WI38 (cell line): ENCODE results near the gene MPPED1.

Source experiments
- H3K4me3 ChIP-seq: 2 replicates; pipeline ENCODE4 v1.5.1; 2011; ENCODE audit warnings: low read depth, mild to moderate bottlenecking, control low read depth, low read length
- TF ChIP-seq, protein P1 (sequence below): IDR thresholded peaks from 2 replicates; pipeline ENCODE4 v1.5.1; 2012; ENCODE audit warnings: low read depth, mild to moderate bottlenecking, control low read depth, low read length

Gene MPPED1

DNA sequence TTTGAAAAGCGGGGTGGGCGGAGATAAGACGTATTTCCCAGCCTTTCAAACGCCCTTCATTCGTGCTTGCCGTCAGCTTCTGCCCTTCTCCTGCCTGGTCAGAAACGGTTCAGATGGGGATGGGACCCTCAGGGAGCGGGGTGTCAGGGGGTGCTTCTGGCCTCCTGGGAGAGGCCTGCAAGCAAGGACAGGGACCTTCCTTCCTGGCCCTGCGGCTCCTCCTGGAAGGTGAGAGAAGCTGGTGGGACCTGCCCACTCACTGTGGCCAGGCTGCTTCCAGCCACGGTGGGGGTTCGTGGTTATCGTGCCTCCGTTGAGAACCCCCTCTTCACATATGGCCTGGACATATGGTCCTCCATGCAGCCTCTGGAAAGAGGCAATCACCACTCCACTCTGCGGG is 104.6 kb downstream of the MPPED1 start:
- TF ChIP-seq, protein P1, sequence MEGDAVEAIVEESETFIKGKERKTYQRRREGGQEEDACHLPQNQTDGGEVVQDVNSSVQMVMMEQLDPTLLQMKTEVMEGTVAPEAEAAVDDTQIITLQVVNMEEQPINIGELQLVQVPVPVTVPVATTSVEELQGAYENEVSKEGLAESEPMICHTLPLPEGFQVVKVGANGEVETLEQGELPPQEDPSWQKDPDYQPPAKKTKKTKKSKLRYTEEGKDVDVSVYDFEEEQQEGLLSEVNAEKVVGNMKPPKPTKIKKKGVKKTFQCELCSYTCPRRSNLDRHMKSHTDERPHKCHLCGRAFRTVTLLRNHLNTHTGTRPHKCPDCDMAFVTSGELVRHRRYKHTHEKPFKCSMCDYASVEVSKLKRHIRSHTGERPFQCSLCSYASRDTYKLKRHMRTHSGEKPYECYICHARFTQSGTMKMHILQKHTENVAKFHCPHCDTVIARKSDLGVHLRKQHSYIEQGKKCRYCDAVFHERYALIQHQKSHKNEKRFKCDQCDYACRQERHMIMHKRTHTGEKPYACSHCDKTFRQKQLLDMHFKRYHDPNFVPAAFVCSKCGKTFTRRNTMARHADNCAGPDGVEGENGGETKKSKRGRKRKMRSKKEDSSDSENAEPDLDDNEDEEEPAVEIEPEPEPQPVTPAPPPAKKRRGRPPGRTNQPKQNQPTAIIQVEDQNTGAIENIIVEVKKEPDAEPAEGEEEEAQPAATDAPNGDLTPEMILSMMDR: no peak
- no peak overlapping the region for H3K4me3 ChIP-seq

DNA sequence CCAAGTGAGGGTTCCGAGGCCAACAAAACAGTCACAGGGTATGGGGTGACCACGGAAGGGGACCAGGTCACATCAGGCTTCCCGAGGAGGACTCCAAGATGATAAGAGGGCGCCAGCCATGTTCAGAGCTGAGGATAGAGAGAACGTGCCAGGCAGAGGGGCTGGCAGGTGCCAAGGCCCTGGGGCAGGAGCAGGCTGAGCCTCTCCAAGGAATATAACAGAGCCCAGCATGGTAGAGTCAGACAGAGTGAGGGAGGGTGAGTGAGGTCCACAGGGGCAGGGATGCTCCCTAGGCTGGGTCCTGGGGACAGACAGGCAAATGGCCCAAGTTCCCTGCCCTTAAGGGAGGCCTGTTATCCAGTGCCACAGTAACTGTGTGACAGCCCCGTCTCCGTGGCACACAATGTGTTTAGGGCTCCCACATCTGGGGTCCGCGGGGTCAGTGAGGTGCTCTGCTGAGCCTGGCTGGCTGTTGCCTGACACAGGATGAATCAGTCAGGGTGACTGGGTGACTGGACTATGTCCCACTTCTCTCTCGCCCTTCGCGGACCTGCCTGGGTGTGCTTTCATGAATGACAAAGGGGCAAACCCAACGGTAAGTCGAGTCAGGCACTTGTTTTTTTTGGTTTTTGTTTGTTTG is 105.3 kb downstream of the MPPED1 start:
- H3K4me3 ChIP-seq: no peak overlapping the region
- TF ChIP-seq, protein P1: no peak

- no peak overlapping the region for H3K4me3 ChIP-seq
- TF ChIP-seq, protein P1: no peak
Observed at GRCh38 chr22:43520632-43521039, 108.8 kb downstream of the MPPED1 start.

GRCh38 chr22:43521716-43522115 is 109.9 kb downstream of the MPPED1 start:
- no peak overlapping the region for H3K4me3 ChIP-seq
- TF ChIP-seq, protein P1: no peak

DNA sequence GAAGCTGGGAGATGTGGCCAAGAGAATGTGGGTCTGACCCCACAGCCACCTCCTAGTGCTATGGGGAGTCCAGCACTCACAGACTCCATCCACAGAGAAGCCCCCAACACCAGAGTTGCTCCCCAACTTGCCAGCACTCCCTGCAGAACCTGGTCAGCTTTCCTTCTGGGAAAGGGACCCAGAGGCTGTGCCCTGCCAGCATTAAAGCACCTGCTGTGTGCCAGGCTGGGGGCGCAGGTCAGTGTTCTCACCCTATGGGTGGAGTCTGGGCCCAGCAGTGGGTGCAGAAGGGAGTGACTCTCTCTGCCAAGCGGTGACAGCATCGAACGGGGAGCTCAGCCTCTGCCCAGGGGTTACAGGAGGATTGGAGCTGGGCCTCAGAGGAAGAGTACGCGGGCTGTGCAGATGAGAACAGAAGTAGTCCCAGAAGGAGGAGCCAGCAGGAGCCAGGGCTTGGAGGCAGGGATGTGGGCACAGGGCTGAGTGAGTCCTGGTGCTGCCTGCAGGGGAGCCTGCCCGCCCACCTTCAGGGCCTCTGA is 114.4 kb downstream of the MPPED1 start:
- H3K4me3 ChIP-seq: no peak overlapping the region
- TF ChIP-seq, protein P1: no peak

DNA sequence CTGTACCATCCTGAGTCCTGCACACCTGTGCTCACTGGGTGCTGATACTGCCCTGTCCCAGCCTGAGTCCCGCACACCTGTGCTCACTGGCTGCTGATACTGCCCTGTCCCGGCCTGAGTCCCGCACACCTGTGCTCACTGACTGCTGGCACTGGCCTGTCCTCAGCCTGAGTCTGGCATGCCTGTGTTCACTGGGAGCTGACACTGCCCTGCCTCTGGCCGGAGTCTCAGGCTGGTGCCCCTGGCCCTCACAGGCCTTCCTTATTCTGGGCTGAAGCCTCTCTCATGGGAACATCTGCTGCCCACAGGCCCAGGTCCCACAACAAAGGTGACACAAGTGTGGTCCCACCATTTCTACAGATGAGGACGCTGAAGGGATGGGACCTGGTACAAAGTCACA is 115.1 kb downstream of the MPPED1 start:
- H3K4me3 ChIP-seq: no peak overlapping the region
- TF ChIP-seq, protein P1: no peak

DNA sequence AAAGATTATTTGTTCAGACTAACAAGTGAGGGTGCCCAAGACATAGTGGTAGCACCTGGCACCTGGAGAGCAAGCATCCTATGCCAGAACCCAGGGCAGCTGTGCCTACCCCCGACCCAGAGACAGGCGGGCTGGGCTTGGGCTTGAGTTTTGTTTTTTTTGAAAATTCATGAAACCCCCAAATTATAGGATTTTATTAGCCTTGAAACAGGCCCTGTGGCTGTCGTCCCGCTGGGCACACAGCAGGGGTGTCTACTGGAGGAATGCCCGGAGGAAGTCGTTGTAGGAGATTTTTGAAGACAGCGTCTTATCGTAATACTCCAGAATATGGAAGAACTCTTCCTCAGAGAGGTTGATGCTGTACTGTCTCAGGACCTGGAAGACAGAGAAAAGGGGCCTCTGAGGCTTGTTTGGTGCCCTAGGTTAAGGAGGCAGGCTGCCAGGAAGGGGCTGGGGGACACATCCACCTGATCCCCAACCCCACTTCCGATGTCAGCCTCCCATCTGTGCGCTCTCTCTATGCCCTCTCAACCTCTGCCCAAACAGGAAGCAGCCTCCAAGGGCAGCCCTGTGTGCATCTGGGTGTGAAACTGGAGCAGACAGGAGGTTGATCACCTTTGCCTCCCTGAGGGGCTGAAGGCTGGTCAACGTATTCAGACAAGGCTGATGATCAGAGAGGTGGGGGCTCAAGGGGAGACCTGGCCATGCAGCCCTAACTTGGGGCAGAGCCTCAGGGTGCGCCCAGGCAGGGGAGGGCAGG is 117.0 kb downstream of the MPPED1 start:
- TF ChIP-seq, protein P1: no peak
- H3K4me3 ChIP-seq: no peak overlapping the region
